HUES64 (cell line): ENCODE measurements around the gene NMRK2.

Source experiments
- H3K27ac ChIP-seq: 2 replicates; pipeline ENCODE4 v1.7.0; 2013; ENCODE audit warnings: low read depth, low read length, inconsistent platforms
- H3K27me3 ChIP-seq: 2 replicates; pipeline ENCODE4 v1.6.1; 2013; ENCODE audit warnings: mild to moderate bottlenecking, low read length; ENCODE audit not compliant: insufficient read depth
- H3K36me3 ChIP-seq: 2 replicates; pipeline ENCODE4 v1.6.1; 2013; ENCODE audit warnings: mild to moderate bottlenecking, low read length; ENCODE audit not compliant: insufficient read depth
- H3K4me1 ChIP-seq: 2 replicates; pipeline ENCODE4 v1.6.1; 2013; ENCODE audit warnings: mild to moderate bottlenecking, low read length, moderate library complexity; ENCODE audit not compliant: insufficient read depth
- H3K4me3 ChIP-seq: 2 replicates; pipeline ENCODE4 v1.5.1; 2013; ENCODE audit warnings: mild to moderate bottlenecking, low read length, moderate library complexity
- H3K9ac ChIP-seq: 2 replicates; pipeline ENCODE4 v1.6.1; 2013; ENCODE audit warnings: mild to moderate bottlenecking, low read depth, low read length
- H3K9me3 ChIP-seq: 2 replicates; pipeline ENCODE4 v1.6.1; 2013; ENCODE audit warnings: low read depth, low read length; ENCODE audit not compliant: insufficient read depth
- WGBS: fragments of 150-250, 120-280 bp; methylation state at CpG from one replicate; pipeline ENCODE4 v1.1.7; 2013; ENCODE audit warnings: missing lambda C conversion rate; 5-methylcytosine and 5-hydroxymethylcytosine counted together

NMRK2 gene

DNA sequence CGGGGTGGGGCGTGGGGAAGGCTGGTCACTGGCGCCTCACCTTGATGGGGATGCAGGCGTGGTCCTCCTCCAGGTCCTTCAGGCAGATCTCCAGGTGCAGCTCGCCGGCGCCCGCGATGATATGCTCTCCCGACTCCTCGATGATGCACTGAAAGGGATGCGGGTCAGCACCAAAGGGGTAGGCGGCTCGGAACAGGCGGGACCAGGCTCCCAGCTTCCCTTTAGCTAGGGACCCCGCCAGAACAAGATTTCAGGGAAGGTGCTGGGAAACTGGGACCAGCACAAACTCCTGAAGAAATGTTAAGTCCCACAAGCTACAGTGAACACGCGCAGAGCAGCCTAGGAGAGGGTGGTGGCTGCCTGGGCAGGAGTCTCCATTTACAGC is 46.4 kb downstream of the NMRK2 start:
- H3K4me1 ChIP-seq, result peaks cover 7% of the 10 kb centered on the region; the same call in 1 of the 2 replicates
- H3K9me3 ChIP-seq, result no peaks in the 10 kb centered on the region
- no peak overlapping the region for H3K4me3 ChIP-seq
- H3K27me3 ChIP-seq, result no peaks in the 10 kb centered on the region
- H3K36me3 ChIP-seq, result peaks cover 94% of the 10 kb centered on the region
- H3K9ac ChIP-seq, result no peak overlapping the region
- WGBS, result 96% methylated on average over 18 of the region's 18 CpGs
- H3K27ac ChIP-seq, result no peak overlapping the region

DNA sequence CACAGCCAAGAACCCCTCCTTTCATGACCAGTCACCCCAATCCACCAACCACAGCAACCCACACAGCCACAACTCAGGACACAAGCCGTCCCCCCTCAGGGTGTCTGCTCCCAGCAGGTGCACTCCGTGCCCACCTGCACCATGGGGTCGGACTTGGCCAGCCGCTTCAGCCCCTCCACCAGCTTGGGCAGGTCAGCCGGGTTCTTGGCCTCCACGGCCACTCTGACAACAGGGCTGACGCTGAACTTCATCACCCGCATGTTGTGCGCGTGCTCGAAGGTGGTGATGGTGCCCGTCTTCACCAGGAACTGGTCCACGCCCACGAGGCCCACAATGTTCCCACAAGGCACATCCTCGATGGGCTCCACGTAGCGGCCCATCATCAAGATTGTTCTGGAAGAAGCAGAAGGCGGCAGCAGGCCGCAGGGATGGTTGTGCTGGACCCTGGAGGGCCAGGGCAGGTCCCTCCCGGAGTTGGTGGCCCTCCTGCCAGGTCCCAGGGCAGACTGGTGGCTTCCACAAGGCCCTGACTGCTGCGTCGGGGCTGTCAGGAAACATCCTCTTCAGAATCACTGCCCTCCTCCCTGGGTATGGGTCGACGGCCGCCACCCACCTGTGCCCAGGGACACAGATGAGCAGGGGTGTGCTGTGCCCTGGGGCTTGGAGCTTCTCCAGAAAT is 46.9 kb downstream of the NMRK2 start:
- Histone ChIP-seq H3K27ac (peak overlapping the region; percentile 10; the same call in 1 of the 2 replicates), H3K9me3 (no peaks in the 10 kb centered on the region), H3K9ac (no peak overlapping the region), H3K4me3 (no peak overlapping the region), H3K36me3 (peaks cover 99% of the 10 kb centered on the region), H3K4me1 (peaks cover 7% of the 10 kb centered on the region; the same call in 1 of the 2 replicates), H3K27me3 (no peaks in the 10 kb centered on the region)
- 96% methylated on average over 25 of the region's 25 CpGs for WGBS

DNA sequence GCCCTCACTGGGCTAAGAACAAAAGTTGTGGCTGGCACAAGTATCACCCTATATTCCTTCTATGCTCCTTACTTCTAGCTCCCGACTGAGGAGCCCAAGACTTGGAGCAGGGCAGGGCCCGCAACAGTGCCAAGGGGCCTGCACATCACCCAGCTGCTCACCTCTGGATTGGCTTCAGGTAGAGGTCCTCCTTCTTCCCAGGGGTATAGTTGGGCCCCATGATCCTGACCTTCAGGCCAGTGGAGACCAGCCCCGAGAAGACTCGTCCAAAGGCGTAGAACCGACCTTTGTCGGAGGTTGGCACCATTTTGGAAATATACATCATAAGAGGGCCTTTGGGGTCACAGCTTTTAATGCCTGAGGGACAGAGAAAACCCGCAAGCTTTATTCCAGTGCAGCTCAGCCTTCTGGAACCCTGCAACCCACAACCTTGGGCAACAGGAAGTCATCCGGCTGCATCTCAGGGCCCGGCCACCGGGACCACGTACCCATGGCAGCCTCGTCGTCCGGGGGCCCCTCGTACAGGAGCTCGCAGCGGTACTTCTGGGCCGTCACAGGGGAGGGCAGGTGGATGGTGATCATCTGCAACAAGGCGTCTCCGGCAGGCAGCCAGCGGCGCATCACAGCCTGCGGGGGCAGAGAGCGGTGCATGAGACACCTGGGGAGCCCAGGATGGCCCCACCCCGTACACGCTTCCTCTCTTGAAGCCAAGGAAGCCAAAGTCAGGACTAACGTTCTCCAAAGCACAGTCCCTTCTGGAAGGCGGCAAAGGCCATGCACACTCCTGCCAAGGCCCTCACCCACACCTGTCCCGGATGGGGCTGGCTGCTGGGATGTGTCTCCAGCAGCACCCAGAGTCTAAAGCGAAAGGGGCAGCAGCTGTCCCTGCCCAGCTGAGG is 47.7 kb downstream of the NMRK2 start:
- Histone ChIP-seq H3K36me3 (peaks cover 91% of the 10 kb centered on the region), H3K4me3 (no peak overlapping the region), H3K9me3 (no peaks in the 10 kb centered on the region), H3K9ac (no peak overlapping the region), H3K27me3 (no peaks in the 10 kb centered on the region), H3K4me1 (peaks cover 7% of the 10 kb centered on the region; the same call in 1 of the 2 replicates), H3K27ac (peak overlapping the region; percentile 19; the same call in 1 of the 2 replicates)
- WGBS, result 96% methylated on average over 31 of the region's 31 CpGs

DNA sequence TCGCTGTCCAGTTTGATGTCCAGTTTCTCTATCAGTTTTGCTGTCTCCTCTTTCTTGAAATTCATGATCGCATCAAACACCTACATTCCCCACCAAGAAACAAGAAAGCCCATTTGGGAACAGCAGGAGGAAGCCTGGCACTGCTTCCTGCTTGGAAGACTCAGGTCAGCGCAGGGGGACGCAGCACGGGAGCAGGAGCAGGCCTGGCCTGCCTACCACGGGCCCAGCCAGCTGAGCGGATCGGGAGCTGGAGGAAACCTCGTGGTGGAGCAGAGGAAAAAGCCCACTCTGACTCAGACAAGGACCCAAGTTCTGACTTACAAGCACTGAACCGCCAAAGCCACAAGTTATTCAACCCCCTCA is 48.5 kb downstream of the NMRK2 start:
- no peak overlapping the region for H3K4me3 ChIP-seq
- no peaks in the 10 kb centered on the region for H3K27me3 ChIP-seq
- H3K27ac ChIP-seq, result peak overlapping the region; percentile 51; the same call in 1 of the 2 replicates
- no peaks in the 10 kb centered on the region for H3K9me3 ChIP-seq
- H3K4me1 ChIP-seq, result peaks cover 15% of the 10 kb centered on the region
- H3K36me3 ChIP-seq, result peaks cover 84% of the 10 kb centered on the region
- 96% methylated on average over 10 of the region's 10 CpGs for WGBS
- 0 out of 2 replicates have a peak overlapping the region, but pooled peaks have one; percentile 6 for H3K9ac ChIP-seq

DNA sequence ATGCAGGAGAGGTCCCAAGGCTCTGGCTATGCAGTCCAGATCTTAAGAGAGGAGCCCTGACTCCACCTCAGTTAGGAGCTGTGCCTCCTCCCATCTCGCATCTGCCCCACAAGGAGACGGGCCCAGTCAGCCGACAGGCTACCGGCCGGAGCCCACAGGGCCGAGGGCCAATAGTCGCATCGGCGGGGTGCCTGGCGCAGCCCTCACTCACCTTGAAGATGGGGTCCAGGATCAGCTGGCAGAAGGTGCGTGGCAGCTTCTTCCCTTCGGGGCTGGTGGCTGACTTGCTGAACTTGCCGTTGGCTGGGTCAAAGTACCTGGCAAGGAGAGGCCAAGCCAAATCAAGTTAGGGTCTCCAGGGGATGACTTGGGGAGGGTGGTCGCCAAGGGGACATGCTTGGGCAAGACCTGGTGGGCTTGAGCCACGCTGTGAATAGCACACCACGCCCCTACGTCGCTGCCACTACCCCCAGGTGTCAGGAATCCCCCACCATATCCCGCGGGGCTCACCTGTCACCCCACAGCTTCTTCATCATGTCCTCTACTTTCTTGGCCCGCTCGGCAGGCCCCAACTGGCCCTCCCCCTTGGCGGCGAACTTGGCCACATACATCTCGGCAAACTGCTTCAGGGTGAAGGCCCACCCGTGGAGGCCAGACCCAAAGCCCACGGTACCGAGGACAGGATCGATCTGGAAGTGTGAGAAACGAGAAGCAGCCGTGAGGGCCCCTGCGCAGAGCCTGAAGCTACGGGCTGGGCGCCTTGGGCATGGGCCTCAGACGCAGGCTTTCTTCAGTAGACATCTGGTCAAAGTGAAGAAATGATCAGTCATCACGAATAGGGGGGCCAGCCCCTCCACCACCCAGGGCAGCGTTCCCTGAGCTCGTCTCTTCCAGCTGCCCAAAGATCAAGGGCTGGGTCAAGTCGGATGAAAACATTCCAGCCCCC is 49.1 kb downstream of the NMRK2 start:
- peak overlapping the region; percentile 95 for H3K27ac ChIP-seq
- H3K9ac ChIP-seq, result 0 out of 2 replicates have a peak overlapping the region, but pooled peaks have one; percentile 6
- H3K4me1 ChIP-seq, result peaks cover 18% of the 10 kb centered on the region
- WGBS, result 94% methylated on average over 39 of the region's 39 CpGs
- H3K36me3 ChIP-seq, result peaks cover 77% of the 10 kb centered on the region
- no peak overlapping the region for H3K4me3 ChIP-seq
- H3K9me3 ChIP-seq, result no peaks in the 10 kb centered on the region
- no peaks in the 10 kb centered on the region for H3K27me3 ChIP-seq

DNA sequence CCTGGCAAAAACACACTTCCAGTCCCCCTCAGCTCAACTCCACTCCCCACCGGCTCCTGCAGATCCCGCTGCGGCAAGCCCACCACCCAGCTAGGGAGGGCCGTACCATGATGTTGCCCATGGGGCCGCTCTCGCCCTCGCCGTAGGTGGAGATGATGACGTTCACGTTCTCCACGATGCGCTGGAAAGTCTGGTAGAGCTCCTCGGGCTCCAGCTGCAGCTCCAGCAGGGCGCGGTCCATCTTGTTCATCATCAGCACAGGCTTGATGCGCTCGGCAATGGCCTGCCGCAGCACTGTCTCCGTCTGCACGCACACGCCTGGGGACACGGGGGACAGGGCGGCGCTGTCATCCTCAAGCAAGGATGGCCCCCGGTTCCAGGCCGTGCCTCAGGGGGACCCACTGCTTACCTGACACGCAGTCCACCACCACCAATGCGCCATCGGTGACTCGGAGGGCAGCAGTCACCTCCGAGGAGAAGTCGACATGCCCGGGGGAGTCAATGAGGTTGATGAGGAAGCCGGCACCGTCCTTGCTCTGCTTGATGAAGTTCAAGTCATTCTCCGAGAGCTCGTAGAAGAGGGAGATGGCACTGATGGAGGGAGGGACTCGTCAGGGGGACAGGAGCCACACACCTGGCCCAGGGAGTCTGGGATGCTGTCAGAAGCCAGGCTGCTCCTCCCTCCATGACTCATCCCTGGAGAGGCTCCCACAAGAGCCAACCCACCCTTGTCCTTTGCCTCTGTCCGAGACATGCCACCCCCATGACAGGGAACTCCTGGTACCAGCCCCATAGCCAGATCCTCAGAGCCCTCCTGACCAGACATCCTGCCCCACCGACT is 50.1 kb downstream of the NMRK2 start:
- Histone ChIP-seq H3K4me3 (peak overlapping the region; percentile 100; the same call in 1 of the 2 replicates), H3K27me3 (no peaks in the 10 kb centered on the region), H3K9ac (peak overlapping the region; percentile 100), H3K36me3 (peaks cover 68% of the 10 kb centered on the region), H3K4me1 (peaks cover 18% of the 10 kb centered on the region), H3K9me3 (no peaks in the 10 kb centered on the region), H3K27ac (peak overlapping the region; percentile 95)
- 94% methylated on average over 40 of the region's 40 CpGs for WGBS

DNA sequence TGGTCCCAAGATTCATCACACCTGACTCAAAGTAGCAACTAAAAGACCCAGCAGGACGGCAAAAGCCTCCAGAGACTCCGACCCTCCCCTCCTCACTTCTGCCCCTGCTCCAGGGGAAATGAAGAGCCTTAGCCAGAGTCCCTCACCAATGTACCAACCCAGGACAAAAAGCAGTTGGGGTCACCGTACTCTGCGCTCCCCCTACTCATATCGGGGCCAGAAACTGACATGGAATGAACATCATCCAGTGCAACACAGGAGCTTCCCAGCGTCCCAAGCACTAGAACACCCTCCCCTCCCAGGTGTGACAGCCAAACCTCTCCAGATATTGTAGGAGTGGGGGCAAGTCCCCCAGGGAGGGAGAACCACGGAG is 50.7 kb downstream of the NMRK2 start:
- H3K4me3 ChIP-seq, result peak overlapping the region; percentile 100
- H3K36me3 ChIP-seq, result peaks cover 62% of the 10 kb centered on the region
- H3K4me1 ChIP-seq, result peaks cover 18% of the 10 kb centered on the region
- peak overlapping the region; percentile 95 for H3K27ac ChIP-seq
- 93% methylated on average over 6 of the region's 7 CpGs for WGBS
- no peaks in the 10 kb centered on the region for H3K9me3 ChIP-seq
- H3K27me3 ChIP-seq, result no peaks in the 10 kb centered on the region
- H3K9ac ChIP-seq, result peak overlapping the region; percentile 100

DNA sequence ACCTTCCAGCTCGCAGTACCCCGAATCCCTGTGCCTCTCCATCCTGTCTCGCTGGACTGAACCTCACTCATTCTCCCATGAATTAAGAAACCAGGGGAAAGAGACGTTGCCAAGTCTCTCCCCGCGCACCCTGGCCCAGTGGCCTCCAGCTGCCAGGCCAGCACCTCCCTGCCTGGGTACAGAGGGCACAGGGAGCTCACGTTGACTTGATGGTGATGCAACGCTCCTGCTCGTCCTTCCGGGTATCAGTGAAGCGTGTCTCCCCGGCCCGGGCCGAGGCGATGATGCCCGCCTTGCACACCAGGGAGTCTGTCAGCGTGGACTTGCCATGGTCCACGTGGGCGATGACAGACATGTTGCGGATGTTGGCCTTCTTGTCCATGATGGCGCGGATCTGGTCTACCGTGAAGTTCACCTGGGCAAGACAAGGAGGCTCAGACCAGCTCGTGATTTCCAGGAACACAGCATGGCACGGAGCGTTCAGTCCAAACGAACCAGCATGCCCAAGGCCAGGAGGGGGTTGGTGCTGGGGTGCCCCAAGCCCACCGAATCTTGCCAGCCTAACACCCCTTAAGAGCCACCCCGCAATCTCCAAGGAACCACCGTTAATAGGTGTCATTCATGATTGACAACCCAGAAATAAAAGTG is 51.2 kb downstream of the NMRK2 start:
- Histone ChIP-seq H3K9me3 (no peaks in the 10 kb centered on the region), H3K27me3 (no peaks in the 10 kb centered on the region), H3K36me3 (peaks cover 57% of the 10 kb centered on the region), H3K27ac (peak overlapping the region; percentile 95), H3K4me3 (peak overlapping the region; percentile 100), H3K9ac (peak overlapping the region; percentile 100), H3K4me1 (peaks cover 18% of the 10 kb centered on the region)
- 37% methylated on average over 30 of the region's 30 CpGs for WGBS

DNA sequence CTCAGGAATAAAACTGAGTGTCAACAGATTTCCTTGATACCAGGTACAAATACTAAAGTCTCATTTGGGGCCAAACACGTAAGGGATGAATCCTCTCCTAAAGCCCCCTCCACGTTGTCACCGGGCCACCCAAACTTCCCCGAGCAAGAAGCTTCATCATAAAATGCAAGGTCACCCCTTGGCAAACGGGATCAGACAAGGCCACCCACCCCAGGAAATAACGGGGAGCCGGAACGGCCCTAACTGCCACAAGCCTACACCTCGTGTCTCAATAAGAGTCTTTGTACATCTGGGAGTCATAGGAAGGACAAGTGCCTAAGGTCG is 51.7 kb downstream of the NMRK2 start:
- WGBS, result 2% methylated on average over 10 of the region's 10 CpGs
- Histone ChIP-seq H3K9ac (peak overlapping the region; percentile 100), H3K9me3 (no peaks in the 10 kb centered on the region), H3K27me3 (no peaks in the 10 kb centered on the region), H3K27ac (peak overlapping the region; percentile 95), H3K36me3 (peaks cover 52% of the 10 kb centered on the region), H3K4me3 (peak overlapping the region; percentile 100), H3K4me1 (peaks cover 18% of the 10 kb centered on the region)
